Stimulated activated CD8-positive, alpha-beta memory T cell treated with anti-CD3 and anti-CD28 coated beads, Interleukin-7, amount 100 ng/mL, for 1 hour (primary cell): ENCODE measurements around the gene OR5A1.
"Not testable (repeated sequence)": the region's sequence is repeated elsewhere in the genome, so short reads cannot be mapped to it uniquely, and the experiment has no call there.

ENCODE experiments used
- DNase-seq, 2 donors: peaks; one replicate each; pipeline ENCODE4 v3.0.0-alpha.2; 2020; ENCODE audit warnings: low read depth in 2 of 2

The OR5A1 gene

DNA sequence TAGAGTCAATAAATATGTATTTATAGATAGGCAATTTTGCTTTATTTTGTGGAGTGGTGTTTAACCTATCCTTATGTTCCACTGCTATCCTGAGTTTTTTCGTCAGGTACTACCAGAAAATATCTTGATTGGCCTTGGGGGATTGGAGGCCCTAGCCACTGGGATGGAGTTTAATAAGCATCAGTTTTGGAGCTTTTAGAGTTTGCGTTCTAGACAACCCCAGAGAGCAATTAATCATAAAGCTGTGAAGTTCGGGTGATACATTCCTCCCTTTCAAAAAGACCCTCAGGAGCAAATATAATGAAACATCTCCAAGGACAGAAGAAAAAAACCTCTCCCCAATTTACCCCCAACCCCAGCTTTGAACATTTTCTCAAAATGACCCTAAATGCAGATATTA is at the start of gene OR5A1:
Gene OR5A1 (plus strand): TSS at position 301 of the 400 bp plus-strand sequence. CDS start 6,700 bp downstream, outside the sequence.
- no peak for DNase-seq

DNA sequence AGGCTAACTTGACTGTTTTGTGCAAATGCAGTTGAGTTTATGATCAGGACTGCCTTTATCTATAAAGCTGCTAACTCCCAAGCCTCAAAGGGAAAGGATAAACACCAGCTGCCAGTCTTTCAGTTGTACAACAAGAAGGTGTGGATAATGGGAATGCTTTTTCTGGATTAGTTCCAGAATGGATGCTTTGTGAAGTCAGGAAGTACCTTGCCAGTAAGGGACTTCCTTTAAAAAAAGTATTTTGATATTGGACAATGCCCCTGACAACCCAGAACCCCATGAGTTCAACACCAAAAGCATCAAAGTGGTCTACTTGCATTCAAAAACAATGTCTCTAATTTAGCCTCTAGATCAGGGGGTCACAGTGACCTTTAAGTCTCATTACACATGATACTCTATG is 42.1 kb upstream of the OR5A1 start:
- no peak for DNase-seq

DNA sequence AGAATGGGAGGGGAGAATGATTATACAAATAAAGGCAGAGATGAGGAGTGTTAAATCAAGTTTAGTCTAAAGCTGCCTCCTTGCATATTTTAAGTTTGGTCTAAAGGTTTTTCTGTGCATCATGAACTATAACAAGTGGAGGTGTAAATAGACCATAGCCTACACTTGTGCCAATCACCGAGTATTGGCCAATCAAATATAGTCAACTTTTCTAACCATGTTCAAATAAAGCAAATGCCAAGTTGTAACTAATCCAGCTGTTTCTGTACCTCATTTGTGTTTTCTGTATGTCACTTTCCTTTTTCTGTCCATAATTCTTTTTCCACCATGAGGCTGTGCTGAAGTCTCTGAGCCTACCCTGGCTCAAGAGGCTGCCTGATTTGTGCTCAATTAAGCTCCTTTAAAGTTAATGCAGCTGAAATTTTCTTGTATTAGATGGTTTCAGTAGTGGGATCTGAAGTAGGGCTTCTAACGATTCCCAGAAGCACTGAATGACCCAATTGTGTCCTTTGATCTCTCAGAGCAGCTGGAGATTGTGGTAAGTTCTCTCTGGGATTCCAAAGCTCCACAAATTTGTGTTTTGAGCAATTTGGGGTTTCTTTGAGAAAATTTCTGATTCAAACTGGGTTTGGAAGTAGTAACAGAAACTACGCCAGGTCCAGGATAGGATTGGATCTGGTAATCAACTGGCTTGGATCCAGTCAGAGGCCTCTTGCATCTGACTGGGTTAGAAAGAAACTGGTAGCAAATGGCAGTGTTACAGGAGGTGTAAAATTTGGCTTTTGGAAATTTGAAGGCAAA is 35.6 kb upstream of the OR5A1 start:
- no peak for DNase-seq

DNA sequence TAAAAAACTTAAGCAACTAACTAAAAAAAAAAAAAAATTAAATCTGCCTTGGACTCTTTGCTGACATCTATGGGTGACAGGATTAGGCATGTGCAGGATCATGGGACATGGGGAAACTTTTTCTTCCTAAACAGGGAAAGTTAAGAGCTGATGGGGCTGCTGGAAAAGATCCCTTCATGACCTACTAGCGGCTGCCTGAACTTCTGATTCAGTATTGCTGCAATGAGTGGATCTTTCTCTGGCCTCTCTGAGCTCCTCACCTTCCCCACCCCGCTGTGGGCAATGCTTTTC is 35.1 kb upstream of the OR5A1 start:
- no peak for DNase-seq

DNA sequence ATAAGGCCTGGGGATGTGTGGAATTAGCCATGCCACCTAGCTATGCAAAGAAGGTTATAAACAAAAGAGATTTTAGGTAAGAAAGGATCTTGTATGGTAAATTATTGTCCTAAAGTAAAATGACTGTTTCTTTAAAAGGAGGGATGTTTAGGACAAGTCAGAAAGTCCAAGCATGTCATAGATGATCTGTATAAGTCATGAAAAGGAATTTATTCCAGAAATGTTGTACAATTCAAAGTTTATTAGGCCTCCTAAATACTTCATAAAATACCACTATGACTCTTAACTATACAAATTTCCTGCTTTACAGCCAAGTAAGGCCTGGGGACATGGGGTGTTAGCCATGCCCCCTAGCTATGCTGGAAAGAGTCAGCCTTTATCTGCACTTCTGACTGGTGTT is 32.7 kb upstream of the OR5A1 start:
- DNase-seq, result no peak

DNA sequence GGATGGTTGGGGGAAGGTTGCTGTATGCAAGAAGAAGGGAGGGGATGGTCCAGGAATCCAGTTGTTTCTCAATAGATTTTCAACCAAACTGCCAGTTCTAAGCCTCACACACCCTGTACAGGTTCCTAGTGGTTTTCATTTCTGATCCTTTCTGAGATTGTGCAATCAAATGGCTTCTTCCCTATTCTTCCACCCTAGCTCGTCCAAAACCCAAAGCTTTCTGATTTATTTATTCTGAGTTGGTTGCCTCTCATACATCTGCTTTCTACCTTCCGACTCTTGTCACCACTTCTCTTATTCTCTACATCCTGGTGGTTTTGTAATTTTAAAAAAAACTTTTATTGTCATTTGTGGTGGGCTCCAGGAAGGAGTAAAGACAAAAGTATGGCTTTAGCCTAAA is 22.6 kb upstream of the OR5A1 start:
- no peak for DNase-seq

DNA sequence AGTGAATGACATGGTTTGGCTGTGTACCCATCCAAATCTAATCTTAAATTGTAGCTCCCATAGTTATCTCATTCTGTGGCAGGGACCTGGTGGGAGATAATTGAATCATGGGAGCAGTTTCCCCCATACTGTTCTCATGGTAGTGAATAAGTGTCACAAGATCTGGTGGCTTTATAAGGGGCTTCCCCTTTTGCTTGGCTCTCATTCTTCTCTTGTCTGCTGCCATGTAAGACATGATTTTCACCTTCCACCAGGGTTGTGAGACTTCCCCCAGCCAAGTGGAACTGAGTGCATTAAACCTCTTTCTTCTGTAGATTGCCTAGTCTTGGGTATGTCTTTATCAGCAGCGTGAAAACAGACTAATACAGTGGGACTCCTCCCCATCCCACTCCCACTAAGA is 21.2 kb upstream of the OR5A1 start:
- no peak for DNase-seq

DNA sequence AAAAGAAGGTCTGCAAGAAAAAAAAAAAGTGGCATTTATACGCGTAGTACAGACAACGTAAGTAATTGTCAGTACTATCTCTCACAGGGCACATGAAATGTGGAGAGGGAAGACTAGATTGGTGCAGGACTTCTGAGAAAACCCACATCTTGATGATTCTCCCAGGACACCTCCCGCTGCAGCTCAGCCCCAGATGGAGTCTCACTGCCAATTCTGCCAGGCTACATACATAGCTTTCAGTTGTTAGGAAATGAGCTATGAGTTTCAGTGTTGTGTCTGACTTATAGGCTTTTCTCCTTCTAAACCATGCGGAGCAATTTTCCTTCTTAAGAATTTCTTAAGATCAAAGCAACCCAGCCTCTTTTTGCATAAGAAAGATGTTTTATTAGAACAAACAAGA is 19.7 kb upstream of the OR5A1 start:
- no peak for DNase-seq

DNA sequence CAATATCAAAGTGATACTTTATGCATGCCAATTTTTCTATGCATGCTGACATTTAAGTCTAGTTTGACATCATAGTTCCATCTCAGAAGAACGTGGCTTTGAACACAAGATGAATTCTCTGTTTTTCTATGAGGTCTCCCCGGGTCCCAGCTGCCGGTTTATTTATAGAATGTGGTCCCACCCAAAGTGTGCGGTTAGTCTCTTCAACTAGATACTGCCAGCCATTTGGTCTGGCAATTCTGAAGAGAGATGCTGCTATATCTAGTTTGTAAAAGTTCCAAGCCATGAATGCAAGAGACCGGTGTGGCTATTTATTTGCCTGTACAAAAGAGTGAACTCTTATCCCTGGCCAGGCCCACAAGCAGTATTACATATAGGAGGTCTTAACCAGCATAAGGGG is 19.2 kb upstream of the OR5A1 start:
- no peak for DNase-seq

DNA sequence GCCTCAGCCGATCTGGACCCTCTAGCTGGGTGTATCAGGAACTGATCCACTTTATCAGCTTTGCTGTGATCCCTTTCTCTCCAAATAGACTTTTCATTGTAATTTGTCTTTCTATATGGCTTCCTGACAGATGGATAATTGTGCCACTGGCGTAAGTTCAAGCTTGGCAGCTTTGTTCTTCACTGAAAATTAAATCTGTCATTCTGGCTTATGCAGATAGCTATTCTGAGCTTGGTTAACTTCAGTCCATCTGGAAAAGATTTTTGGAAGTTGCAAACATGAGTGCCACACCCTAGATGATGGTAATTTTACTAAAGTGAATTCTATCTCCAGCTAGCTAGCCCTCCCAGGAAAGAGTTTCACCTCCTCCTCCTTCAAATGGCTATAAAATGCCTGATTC is 18.1 kb upstream of the OR5A1 start:
- DNase-seq, result no peak

DNA sequence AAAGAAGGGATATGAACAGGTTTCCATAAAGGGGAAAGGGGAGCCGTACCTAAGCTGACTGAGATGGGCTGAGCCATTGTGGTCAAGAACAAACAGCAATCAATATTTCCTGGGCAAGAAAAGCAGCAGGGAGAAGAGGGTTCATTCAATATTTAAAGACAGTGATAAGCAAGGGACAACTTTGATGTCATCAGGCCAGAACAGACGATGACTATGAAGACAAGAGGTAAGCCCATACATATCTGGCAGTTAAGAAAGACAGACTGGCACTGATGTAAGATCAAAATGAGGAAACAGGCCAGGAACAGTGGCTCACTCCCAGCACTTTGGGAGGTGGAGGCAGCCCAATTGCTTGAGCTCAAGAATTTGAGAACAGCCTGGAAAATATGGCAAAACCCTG is 12.4 kb upstream of the OR5A1 start:
- no peak for DNase-seq

DNA sequence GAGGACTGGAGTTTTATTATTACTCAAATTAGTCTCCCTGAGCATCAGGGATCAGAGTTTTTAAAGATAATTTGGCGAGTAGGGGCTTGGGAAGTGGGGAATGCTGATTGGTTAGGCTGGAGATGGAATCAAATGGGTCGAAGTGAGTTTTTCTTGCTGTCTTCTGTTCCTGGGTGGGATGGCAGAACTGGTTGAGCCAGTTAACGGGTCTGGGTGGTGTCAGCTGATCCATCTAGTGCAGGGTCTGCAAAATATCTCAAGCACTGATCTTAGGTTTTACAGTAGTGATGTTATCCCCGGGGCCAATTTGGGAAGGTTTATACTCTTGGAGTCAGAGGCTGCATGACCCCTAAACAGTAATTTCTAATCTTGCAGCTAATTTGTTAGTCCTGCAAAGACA is 11.1 kb upstream of the OR5A1 start:
- DNase-seq, result no peak

DNA sequence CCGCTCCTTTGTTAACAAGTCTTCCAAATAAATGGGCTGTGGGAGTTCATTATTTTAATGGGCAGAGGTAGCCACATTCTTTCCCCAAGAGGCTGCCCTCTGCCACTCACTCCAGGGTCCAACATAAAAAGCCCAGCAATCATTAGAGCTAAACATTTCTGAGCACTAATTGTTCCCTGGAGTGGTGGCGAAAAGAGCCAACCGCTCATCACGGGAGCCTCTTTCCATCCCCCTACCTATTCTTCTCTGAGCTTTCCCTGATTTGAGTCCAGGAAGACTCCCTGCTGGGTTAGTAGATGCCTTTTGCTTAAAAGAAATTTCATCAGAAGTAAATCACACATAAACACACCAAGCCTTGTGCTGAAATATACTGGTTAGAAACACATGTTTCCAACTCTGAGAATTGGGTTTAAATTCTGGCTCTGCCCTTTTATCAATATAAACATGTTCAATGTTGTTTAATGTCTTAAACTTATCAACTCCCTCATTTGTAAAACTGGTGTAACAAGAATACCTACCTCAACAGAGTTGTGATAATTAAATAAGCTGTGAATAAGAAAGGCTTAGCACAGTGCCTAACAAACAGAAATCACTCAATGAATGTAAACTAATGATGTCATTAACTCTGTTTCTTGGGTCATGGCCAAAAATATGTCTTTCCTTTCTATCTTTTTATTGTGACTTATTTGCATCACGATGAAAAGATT is 9.8 kb upstream of the OR5A1 start, which contains the start of gene OR5A2:
Gene OR5A2 (minus strand): TSS at position 53 of the 707 bp plus-strand sequence. CDS start 3,460 bp downstream, outside the sequence.
- no peak for DNase-seq

DNA sequence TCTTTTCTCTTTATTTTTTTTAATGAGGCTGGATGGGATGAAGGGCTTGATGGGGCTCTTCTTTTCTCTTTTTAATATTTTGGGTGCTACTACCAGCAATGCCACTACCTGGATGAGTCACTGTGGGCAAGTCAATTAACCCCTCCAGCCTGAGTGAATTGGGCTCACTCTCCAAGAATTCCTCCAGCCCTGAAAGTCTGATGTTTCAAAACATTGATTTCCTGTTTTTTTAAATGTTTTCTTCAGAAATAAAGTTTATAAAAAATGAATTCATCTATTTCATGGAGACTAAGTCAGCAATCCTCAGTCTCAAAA is 9.2 kb upstream of the OR5A1 start:
- DNase-seq, result no peak

DNA sequence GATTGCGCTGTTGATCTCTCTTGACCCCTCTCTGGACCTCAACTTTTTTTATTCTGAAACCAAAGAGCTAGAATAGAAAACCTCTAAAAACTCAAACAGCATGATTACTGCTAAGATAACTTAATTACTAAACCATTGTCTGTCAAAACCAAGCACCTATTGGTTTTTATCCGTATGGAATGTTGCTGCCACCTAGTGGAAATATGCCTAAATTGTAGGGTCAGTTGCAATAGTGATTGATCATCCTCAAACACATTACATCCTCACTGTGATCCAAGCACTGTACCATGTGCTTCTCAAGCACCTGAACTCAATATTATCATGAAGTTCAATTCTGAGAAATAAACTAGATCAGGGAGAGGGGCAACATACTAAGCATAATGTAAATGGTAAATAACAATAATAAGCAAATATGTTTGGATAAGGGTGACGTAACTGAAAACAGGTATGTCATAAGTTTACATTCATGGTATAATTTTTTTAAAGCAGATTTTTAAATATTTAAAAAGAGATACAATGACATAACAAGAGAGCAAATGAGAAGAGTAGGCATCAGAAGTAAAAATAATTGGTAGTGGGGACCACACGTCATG is 6.2 kb upstream of the OR5A1 start:
- no peak for DNase-seq

DNA sequence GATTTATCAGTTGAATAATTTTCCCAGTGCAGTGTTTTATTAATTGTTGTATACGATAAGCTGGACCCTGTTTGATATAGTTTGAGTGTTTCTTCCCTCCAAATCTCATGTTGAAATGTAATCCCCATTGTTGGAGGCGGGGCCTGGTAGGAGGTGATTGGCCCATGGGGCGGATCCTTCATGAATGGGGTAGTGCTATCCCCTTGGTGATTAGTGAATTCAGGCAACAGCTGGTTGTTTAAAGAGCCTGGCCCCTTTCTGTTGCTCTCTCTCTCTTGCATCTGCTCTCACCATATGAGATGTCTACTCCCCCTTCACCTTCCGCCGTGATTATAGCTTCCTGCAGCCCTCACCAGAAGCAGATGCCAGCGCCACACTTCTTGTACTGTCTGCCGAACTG is 1.5 kb downstream of the OR5A1 start:
- no peak for DNase-seq

DNA sequence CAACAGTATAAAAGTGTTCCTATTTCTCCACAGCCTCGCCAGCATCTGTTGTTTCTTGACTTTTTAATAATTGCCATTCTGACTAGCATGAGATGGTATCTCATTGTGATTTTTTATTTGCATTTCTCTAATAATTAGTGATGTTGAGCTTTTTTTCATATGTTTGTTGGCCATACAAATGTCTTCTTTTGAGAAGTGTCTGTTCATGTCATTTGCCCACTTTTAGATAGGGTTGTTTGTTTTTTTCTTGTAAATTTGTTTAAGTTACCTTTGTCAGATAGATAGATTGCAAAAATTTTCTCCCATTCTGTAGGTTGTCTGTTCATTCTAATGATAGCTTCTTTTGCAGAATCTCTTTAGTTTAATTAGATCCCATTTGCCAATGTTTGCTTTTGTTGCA is 9.4 kb downstream of the OR5A1 start:
- DNase-seq, result not testable (repeated sequence)

DNA sequence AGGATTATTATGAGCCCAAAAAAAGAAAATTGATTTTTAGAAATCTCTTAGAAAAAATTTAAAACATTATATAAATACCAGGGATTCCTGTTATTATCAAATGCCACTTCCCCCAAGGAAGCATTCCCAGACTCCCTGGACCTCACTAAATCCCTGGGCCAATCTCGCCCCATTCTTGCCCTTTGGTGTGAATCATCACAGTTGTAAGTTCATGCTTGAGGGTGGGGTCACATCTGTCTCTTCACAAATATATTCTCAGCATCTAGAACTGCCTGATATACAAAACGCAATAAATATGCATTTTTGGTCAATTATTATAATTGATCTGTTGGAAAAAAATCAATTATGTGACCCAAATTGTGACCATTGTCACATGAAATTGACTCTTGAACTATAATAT is 12.2 kb downstream of the OR5A1 start:
- no peak for DNase-seq

DNA sequence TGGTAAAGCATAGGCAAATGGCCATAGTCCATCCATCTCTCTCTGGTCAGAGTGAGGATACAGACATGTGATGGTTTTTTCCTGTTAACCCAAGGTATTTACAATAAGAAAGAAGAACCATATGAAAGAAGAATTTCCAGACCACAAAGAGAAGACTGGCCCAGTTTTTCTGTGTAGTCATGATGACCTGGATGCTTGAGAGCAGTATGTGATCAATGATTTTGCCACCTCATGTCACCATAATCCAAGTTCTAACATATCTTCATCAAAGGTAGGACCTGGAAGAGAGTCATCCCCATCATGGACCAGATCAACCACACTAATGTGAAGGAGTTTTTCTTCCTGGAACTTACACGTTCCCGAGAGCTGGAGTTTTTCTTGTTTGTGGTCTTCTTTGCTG is 20.4 kb downstream of the OR5A1 start, which contains the start of gene OR4D6:
Gene OR4D6 (plus strand): TSS at position 301 of the 400 bp plus-strand sequence. CDS start 0 bp downstream, at position 301.
- DNase-seq, result no peak

DNA sequence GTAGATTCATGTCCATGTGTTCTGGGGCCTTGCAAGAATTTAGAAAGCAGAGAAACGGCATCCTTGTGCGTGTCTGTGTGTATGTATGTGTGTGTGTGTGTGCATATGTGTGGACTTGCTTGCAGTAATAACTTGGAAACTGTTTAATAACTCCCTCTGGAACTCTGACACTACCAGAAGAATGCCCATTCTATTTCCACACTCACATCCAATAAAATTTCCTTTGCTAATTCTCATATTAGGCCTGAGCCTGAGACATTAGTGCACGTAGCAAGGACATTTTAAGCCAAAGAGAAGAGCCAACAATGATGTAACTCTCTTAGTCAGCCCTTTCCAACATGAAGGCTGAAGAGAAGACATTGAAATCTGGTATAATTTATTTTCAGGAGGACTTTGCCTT is 23.6 kb downstream of the OR5A1 start:
- no peak for DNase-seq

DNA sequence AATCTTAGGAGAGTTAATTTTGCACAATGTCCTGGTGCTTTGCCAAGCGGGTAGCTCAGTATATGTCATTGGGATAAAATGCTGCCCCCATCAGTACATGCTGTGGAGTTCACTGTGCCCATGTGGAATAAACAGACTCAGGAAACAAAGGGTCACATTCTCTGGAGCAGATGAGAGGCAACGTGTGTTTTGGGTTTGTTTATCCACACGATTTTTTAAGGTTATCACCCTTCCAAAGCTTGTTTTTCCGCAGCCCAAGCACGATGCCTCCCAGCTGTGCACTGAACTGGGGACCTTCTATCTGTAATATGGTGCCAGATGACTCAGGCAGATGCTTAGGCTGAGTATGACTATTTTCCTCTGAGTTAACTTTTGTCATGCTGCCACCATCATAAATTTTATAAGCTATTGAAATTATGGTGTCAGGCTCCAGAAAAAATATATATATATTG is 26.9 kb downstream of the OR5A1 start:
- DNase-seq, result no peak

DNA sequence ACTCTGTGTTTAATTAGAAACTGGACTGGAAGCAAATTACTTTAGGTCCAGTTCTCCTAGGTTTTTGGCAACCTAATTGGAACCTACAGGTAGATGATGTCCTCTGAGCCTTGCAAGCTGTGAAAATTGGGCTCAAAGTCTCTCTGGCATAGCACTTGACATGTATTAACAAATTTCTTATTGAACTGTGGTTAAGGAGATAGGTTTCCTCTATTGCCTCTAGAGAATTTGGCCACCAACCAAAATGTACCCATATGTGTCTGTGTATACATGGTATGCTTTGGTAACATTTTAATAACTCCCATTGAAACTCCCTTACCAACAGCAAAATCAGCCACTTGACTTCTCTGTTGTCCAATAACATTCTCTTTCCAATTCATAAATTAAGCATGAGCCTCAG is 36.7 kb downstream of the OR5A1 start, which contains the start of gene OR4D10:
Gene OR4D10 (plus strand): TSS at position 301 of the 400 bp plus-strand sequence. CDS start 4,115 bp downstream, outside the sequence.
- no peak for DNase-seq

DNA sequence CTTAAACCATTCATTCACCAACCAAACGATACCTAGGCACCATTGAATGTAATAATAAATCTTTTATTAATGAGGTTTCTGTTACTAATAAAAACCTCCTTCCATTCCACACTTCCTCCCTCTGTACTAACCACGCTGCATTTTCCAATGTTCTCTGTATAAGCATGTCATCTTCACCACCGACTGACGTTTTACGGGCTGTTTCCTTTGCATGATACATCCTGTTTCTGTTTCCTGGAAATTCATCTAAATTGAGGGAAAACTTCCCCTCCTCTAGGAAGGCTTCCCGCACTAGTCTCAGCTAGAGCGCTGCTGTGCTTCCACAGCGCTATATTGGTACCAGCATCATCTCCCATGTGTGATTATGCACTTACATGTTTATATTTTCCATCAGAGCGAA is 38.9 kb downstream of the OR5A1 start:
- no peak for DNase-seq
